GM18507 (cell line): Measurements from ENCODE around the gene UGGT1.
A peak's percentile ranks its signal among the peaks of the same experiment; 100 is the strongest.

Experiments used
- DNase-seq: peaks from one replicate; pipeline ENCODE4 v3.0.0; 2011; ENCODE audit warnings: low read depth; ENCODE audit not compliant: insufficient read length; ENCODE audit errors: extremely low spot score
- FAIRE-seq: peaks from 2 replicates; lab custom pipeline; 2011; peaks lifted over from hg19 to GRCh38; lab: Jason Lieb, UNC

The UGGT1 gene

GRCh38 chr2:128090945-128091725 lies at the start of gene UGGT1:
Gene UGGT1, plus strand, starts transcription at chr2:128091200. Its CDS starts 158 bp downstream, at chr2:128091358.
- FAIRE-seq, result peak; percentile 96
- DNase-seq, result peak; percentile 93

- FAIRE-seq, result no peak
- no peak for DNase-seq
These were observed 49.4 kb upstream of the UGGT1 start for GRCh38 chr2:128041561-128041960.

- no peak for FAIRE-seq
These were observed 48.0 kb upstream of the UGGT1 start for GRCh38 chr2:128043041-128043440.

GRCh38 chr2:128053331-128053730 lies 37.7 kb upstream of the UGGT1 start:
- no peak for FAIRE-seq

More at GRCh38 chr2:128043041-128043440, 48.0 kb upstream of the UGGT1 start:
- DNase-seq, result no peak

GRCh38 chr2:128054104-128054885 lies 36.7 kb upstream of the UGGT1 start:
- no peak for FAIRE-seq
- no peak for DNase-seq

More at GRCh38 chr2:128053331-128053730, 37.7 kb upstream of the UGGT1 start:
- no peak for DNase-seq

- no peak for DNase-seq
- FAIRE-seq, result no peak
These were observed 33.7 kb upstream of the UGGT1 start for GRCh38 chr2:128057334-128057733.

GRCh38 chr2:128058114-128058513 lies 32.9 kb upstream of the UGGT1 start:
- FAIRE-seq, result no peak

GRCh38 chr2:128062571-128062970 lies 28.4 kb upstream of the UGGT1 start:
- DNase-seq (no peak), FAIRE-seq (no peak)

More at GRCh38 chr2:128058114-128058513, 32.9 kb upstream of the UGGT1 start:
- no peak for DNase-seq

- DNase-seq, result no peak
- FAIRE-seq, result no peak
These were observed 26.6 kb upstream of the UGGT1 start for GRCh38 chr2:128064353-128064752.

GRCh38 chr2:128069769-128070168 lies 21.2 kb upstream of the UGGT1 start:
- FAIRE-seq, result no peak
- no peak for DNase-seq

GRCh38 chr2:128073278-128073677 lies 17.7 kb upstream of the UGGT1 start:
- FAIRE-seq (no peak), DNase-seq (no peak)

GRCh38 chr2:128076461-128077106 lies 14.4 kb upstream of the UGGT1 start:
- no peak for DNase-seq
- no peak for FAIRE-seq

GRCh38 chr2:128084757-128085156 lies 6.2 kb upstream of the UGGT1 start:
- FAIRE-seq, result no peak
- DNase-seq, result no peak

GRCh38 chr2:128086244-128086643 lies 4.8 kb upstream of the UGGT1 start:
- FAIRE-seq (no peak), DNase-seq (no peak)

- no peak for DNase-seq
- FAIRE-seq, result no peak
These were observed 440 bp upstream of the UGGT1 start for GRCh38 chr2:128090575-128090944.

- FAIRE-seq (no peak), DNase-seq (no peak)
These were observed 703 bp downstream of the UGGT1 start for GRCh38 chr2:128091726-128092080.

GRCh38 chr2:128092656-128093055 lies 1.7 kb downstream of the UGGT1 start:
- DNase-seq (no peak), FAIRE-seq (no peak)

- DNase-seq, result no peak
- FAIRE-seq, result no peak
These were observed 2.8 kb downstream of the UGGT1 start for GRCh38 chr2:128093762-128094161.

GRCh38 chr2:128095201-128095600 lies 4.2 kb downstream of the UGGT1 start:
- no peak for DNase-seq
- FAIRE-seq, result no peak

GRCh38 chr2:128103407-128103806 lies 12.4 kb downstream of the UGGT1 start:
- FAIRE-seq (peak; percentile 47), DNase-seq (no peak)
